ENCODE data around the gene ACTR8. TPM values are rescaled to one million over a fixed set of nuclear protein-coding genes. Genes with fewer than 3 reads are reported as not detected.

The ACTR8 gene
- total RNA-seq, 4 donors from 2014 or later, result 14.0 to 40.0 (median 27.2) TPM

GRCh38 chr3:53829605-53830004, 52.3 kb downstream of the ACTR8 start:
- 74 to 80% methylated on average over 2 of the region's 2 CpGs for WGBS, 2 donors
- Histone ChIP-seq H3K36me3 (no peaks in the 10 kb centered on the region), H3K27me3 (no peaks in the 10 kb centered on the region), H3K4me3 (no peak overlapping the region), H3K4me1 (no peaks in the 10 kb centered on the region), H3K27ac (no peak overlapping the region), H3K9me3 (no peaks in the 10 kb centered on the region)
- DNase-seq (ENCODE audit: low spot score in 2 of 2), result no peak
- TF ChIP-seq CTCF (IDR thresholded peaks at IDR 0.05), result no peak
- TF ChIP-seq POLR2A (IDR thresholded peaks at IDR 0.05), result no peak
- TF ChIP-seq EP300 (IDR thresholded peaks at IDR 0.05), result no peak

- Histone ChIP-seq H3K4me1 (no peaks in the 10 kb centered on the region), H3K36me3 (no peaks in the 10 kb centered on the region), H3K4me3 (no peak overlapping the region), H3K27ac (no peak overlapping the region), H3K27me3 (no peaks in the 10 kb centered on the region), H3K9me3 (no peaks in the 10 kb centered on the region)
- DNase-seq (ENCODE audit: low spot score in 2 of 2), result no peak
- TF ChIP-seq EP300 (IDR thresholded peaks at IDR 0.05) (no peak), CTCF (IDR thresholded peaks at IDR 0.05) (no peak), POLR2A (IDR thresholded peaks at IDR 0.05) (no peak)
- WGBS, 2 donors, result 100% methylated on average over 1 of the region's 1 CpG
Observed at GRCh38 chr3:53828581-53828980, 53.4 kb downstream of the ACTR8 start.

GRCh38 chr3:53826048-53826447, 55.9 kb downstream of the ACTR8 start:
- H3K27ac ChIP-seq, result no peak overlapping the region
- no peaks in the 10 kb centered on the region for H3K27me3 ChIP-seq
- no peaks in the 10 kb centered on the region for H3K4me1 ChIP-seq
- H3K36me3 ChIP-seq, result no peaks in the 10 kb centered on the region
- TF ChIP-seq EP300 (IDR thresholded peaks at IDR 0.05), result no peak
- no peak for TF ChIP-seq CTCF (IDR thresholded peaks at IDR 0.05)
- no peak for TF ChIP-seq POLR2A (IDR thresholded peaks at IDR 0.05)
- no peak overlapping the region for H3K4me3 ChIP-seq
- H3K9me3 ChIP-seq, result no peaks in the 10 kb centered on the region
- DNase-seq (ENCODE audit: low spot score in 2 of 2), result no peak
- 58 to 62% methylated on average over 1 of the region's 1 CpG for WGBS, 2 donors

GRCh38 chr3:53824795-53825194, 57.2 kb downstream of the ACTR8 start:
- Histone ChIP-seq H3K9me3 (no peaks in the 10 kb centered on the region), H3K4me1 (no peaks in the 10 kb centered on the region), H3K4me3 (no peak overlapping the region), H3K27ac (no peak overlapping the region), H3K27me3 (no peaks in the 10 kb centered on the region), H3K36me3 (peaks cover 0 to 6% (median 0%) of the 10 kb centered on the region in 3 donors)
- TF ChIP-seq EP300 (IDR thresholded peaks at IDR 0.05), result no peak
- TF ChIP-seq CTCF (IDR thresholded peaks at IDR 0.05), result no peak
- no peak for TF ChIP-seq POLR2A (IDR thresholded peaks at IDR 0.05)
- no peak for DNase-seq (ENCODE audit: low spot score in 2 of 2)
- 77 to 80% methylated on average over 4 of the region's 4 CpGs for WGBS, 2 donors

- 54 to 59% methylated on average over 9 to 10 of the region's 10 CpGs for WGBS, 2 donors
- TF ChIP-seq CTCF (IDR thresholded peaks at IDR 0.05) (no peak), POLR2A (IDR thresholded peaks at IDR 0.05) (no peak), EP300 (IDR thresholded peaks at IDR 0.05) (no peak)
- Histone ChIP-seq H3K36me3 (peaks cover 0 to 13% (median 0%) of the 10 kb centered on the region in 3 donors), H3K4me1 (no peaks in the 10 kb centered on the region), H3K4me3 (no peak overlapping the region), H3K27me3 (no peaks in the 10 kb centered on the region), H3K9me3 (no peaks in the 10 kb centered on the region), H3K27ac (no peak overlapping the region)
- no peak for DNase-seq (ENCODE audit: low spot score in 2 of 2)
Observed at GRCh38 chr3:53823956-53824657, 57.8 kb downstream of the ACTR8 start.
